HK-2 (cell line): ENCODE results near the gene EIF2B2.
A peak's percentile ranks its signal among the peaks of the same experiment; 100 is the strongest.

Experiments
- DNase-seq: peaks from one replicate; pipeline ENCODE4 v3.0.0-alpha.2; 2018; ENCODE audit not compliant: unreplicated experiment

EIF2B2 gene

DNA sequence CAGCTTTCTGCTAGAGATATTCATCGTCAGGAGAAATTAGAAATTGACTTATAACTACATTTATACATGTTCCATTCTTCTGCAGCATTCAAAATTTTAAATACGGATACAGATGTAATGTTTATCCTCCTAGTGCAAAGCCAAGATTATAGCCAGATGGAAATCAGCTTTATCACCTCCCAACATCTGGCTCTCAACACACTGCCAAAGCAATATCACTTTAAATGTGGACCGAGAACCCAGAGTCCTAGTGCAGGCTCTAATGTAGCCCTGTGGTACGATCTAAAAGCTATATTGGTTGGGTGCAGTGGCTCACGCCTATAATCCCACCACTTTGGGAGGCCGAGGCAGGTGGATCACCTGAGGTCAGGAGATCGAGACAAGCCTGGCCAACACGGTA, 42.0 kb downstream of the EIF2B2 start:
- no peak for DNase-seq

DNA sequence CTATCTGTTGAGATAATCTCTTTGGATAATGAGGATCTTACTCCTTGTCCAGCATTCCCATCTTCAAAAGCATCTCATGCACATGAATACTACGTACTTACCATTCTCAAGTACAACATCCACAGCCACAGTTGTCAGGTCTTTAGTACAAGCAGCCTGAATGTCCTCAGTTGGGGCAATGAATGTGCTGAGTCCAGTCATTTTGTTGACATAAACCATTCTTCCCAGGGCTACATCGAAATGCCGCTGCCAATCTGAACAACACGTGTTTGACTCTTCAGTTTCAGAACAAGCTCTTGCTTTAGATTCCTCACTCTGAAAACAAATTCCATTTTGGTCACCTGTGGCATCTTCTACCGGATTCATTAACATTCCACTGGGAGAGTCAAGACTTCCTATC, 43.6 kb downstream of the EIF2B2 start:
- DNase-seq = no peak

DNA sequence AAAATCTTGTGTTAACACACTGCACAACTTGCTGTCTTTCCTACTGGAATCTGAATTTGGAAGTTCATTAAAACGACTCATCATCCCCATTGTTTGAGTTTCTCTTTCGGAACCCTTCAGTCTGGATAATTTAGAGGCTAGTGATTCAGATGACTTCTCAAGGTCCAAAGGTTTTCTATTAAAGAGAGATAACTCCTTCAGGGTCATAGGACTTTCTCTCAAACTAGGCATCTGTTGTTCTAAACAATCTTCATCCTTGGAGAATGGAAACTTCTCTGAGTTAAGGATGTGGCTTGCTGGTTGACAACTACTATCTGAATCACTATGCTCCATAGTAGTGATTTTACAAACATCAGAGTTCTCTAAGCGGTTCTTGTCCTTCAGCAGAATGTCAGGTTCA, 44.2 kb downstream of the EIF2B2 start:
- DNase-seq = no peak

GRCh38 chr14:75047506-75047905, 44.8 kb downstream of the EIF2B2 start:
- no peak for DNase-seq

- DNase-seq = no peak
Observed at GRCh38 chr14:75048101-75048500, 45.4 kb downstream of the EIF2B2 start.

- no peak for DNase-seq
Observed at GRCh38 chr14:75049136-75049535, 46.4 kb downstream of the EIF2B2 start.

DNA sequence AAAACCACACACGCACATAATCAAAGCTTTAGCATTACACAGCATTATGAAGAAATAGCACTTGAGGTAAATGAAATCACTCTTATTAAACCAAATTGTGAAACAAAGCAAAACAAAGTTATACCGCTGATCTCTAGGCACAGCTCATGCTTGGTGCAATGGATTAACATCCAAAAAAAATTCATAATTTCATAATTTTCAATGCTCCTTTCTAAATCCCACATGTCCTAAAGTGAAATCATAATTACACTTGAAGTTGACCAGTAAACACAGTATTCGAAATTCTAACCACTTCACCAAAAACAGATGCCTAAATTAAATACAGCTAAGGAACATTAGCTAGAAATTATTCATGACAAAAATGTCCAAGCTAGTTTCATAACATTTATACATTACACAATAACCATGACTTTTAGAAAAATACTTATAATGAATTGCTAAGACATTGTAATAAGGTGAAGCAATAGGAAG, 47.0 kb downstream of the EIF2B2 start:
- DNase-seq = no peak

DNA sequence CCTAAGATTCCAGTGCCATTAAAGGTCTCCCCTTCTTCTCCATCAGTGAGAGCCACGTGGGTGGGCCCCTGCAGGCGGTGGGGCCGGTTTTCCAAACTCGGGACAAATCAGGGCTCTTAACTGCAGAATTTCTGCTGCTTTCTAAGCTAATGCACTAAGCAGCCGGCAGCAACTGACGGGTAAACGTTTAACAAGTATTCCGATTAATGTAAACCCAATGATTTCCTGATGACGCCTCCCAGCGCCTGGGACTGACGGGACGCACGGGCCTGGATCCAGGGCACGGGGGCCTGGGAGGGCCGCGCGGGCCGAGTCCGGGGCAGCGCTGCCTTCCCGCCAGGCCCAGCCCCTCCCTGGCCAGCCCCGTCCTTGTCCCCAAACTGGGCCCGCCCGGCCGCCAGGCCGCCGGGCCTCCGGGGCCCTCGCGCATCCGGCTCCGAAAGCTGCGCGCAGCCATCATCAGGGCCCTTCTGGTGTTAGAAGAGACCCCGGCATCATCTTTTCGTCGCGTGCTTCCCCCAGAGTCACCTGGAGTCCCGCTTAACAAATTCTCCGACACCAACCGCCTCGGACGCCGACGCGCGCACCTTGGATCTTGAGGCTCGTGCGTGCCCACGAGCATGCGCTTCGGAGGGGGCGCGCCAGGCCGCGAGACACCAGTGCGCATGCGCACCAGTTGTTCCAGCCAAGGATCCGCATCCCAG, 48.3 kb downstream of the EIF2B2 start, which contains the start of gene MLH3:
TSS of gene MLH3 (minus strand) at position 616 of the 704 bp plus-strand sequence. CDS start 1,812 bp downstream, outside the sequence.
- peak; percentile 89 for DNase-seq

GRCh38 chr14:75051556-75051899, 48.8 kb downstream of the EIF2B2 start:
- DNase-seq = no peak

DNA sequence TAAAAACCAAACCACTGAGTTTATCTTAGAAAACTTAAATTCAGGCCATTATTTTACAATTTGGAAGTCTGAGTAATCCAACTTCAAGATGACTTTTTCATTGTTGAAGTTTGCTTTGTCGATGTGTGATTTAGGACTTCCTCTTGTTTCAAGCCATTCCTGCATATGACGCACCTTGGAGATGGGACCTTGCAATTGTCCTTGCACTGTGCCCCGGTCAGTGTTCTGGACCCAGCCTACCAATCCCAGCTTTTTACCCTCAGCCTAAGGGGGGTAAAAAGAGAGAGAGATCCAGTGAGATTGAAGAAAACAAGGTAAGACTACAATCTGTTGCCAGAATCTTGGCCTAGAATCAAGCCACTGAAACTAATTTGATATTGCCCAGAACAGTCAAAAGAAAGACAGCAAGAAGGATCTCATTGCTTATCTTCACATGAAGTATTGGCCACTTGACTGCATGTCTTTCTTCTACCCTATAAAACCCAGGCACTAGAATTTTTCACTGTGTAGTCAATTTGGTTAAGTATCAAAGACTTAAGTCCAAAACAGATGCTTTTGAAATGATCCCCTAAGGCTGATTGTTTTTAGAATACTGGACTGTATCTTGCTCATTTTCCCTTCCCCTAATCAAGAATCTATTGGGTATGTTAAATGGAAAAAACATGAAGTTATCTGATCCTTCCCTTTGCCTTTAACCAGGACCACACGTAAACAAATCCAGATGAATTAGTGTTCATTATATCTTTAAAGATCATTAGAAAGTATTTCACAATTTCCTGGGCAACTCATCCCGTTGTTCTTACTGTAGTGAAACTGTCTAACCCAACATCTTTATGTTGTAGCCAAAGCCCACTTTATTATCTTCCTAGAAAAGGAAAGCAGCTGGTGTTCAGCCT, 50.9 kb downstream of the EIF2B2 start:
- DNase-seq = no peak

GRCh38 chr14:75054421-75054820, 51.7 kb downstream of the EIF2B2 start:
- DNase-seq = no peak

GRCh38 chr14:75059642-75060041, 56.9 kb downstream of the EIF2B2 start:
- DNase-seq = no peak

- no peak for DNase-seq
Observed at GRCh38 chr14:75060420-75060819, 57.7 kb downstream of the EIF2B2 start.
